Measurements from ENCODE around the gene CHAC2. TPM values are rescaled to one million over a fixed set of nuclear protein-coding genes. Genes with fewer than 3 reads are reported as not detected.
A peak's percentile ranks its signal among the peaks of the same experiment; 100 is the strongest.

Gene CHAC2
- total and polyA plus RNA-seq, 2 of the 13 experiments (the other 11 are each of a cell fraction or from before 2014, with no cell fraction given) = 1.7 to 10.7 TPM

DNA sequence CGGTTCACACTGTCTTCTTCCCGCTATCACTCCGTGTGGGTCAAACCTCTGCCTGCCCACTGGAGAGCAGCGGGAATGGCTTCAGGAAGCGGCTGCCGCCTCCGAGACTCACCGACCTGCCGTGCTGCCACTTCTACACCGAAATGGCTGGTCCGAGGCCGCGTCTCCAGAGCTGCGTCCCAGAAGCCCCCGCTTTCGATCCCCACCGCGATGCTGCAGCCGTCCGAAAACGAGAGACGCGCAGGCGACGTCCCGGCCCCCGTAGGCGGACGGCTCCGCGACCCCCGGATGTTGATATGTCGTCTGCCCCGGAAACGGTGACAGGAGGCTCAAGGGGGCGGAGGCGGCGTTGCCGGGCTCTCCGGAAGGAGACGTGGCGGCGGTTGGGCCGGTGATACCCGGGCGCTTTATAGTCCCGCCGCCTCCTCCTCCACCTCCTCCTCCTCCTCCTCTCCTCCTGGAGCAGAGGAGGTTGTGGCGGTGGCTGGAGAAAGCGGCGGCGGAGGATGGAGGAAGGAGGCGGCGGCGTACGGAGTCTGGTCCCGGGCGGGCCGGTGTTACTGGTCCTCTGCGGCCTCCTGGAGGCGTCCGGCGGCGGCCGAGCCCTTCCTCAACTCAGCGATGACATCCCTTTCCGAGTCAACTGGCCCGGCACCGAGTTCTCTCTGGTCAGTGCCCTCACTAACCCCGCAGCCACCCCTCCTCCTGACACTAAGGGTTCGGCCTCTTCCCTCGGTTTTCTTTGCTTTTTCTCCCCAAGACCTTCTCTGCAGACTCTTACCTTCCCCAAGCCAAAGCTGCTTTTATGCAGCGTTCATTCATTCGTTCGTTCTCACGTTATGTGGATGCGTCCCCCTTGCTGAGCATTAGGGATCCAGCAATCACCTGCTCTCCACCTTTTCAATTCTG, 19.4 kb downstream of the CHAC2 start, which contains the start of the genes ASB3 and ERLEC1 (continued):
- TF ChIP-seq, protein P1, sequence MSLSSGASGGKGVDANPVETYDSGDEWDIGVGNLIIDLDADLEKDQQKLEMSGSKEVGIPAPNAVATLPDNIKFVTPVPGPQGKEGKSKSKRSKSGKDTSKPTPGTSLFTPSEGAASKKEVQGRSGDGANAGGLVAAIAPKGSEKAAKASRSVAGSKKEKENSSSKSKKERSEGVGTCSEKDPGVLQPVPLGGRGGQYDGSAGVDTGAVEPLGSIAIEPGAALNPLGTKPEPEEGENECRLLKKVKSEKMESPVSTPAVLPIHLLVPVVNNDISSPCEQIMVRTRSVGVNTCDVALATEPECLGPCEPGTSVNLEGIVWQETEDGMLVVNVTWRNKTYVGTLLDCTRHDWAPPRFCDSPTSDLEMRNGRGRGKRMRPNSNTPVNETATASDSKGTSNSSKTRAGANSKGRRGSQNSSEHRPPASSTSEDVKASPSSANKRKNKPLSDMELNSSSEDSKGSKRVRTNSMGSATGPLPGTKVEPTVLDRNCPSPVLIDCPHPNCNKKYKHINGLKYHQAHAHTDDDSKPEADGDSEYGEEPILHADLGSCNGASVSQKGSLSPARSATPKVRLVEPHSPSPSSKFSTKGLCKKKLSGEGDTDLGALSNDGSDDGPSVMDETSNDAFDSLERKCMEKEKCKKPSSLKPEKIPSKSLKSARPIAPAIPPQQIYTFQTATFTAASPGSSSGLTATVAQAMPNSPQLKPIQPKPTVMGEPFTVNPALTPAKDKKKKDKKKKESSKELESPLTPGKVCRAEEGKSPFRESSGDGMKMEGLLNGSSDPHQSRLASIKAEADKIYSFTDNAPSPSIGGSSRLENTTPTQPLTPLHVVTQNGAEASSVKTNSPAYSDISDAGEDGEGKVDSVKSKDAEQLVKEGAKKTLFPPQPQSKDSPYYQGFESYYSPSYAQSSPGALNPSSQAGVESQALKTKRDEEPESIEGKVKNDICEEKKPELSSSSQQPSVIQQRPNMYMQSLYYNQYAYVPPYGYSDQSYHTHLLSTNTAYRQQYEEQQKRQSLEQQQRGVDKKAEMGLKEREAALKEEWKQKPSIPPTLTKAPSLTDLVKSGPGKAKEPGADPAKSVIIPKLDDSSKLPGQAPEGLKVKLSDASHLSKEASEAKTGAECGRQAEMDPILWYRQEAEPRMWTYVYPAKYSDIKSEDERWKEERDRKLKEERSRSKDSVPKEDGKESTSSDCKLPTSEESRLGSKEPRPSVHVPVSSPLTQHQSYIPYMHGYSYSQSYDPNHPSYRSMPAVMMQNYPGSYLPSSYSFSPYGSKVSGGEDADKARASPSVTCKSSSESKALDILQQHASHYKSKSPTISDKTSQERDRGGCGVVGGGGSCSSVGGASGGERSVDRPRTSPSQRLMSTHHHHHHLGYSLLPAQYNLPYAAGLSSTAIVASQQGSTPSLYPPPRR (CRISPR knock-in tag; IDR thresholded peaks at IDR 0.05; ENCODE audit: borderline replicate concordance) = peak; percentile 79
- TF ChIP-seq, protein P2, sequence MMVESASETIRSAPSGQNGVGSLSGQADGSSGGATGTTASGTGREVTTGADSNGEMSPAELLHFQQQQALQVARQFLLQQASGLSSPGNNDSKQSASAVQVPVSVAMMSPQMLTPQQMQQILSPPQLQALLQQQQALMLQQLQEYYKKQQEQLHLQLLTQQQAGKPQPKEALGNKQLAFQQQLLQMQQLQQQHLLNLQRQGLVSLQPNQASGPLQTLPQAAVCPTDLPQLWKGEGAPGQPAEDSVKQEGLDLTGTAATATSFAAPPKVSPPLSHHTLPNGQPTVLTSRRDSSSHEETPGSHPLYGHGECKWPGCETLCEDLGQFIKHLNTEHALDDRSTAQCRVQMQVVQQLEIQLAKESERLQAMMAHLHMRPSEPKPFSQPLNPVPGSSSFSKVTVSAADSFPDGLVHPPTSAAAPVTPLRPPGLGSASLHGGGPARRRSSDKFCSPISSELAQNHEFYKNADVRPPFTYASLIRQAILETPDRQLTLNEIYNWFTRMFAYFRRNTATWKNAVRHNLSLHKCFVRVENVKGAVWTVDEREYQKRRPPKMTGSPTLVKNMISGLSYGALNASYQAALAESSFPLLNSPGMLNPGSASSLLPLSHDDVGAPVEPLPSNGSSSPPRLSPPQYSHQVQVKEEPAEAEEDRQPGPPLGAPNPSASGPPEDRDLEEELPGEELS (CRISPR knock-in tag; IDR thresholded peaks at IDR 0.05) = peak; percentile 90
- TF ChIP-seq ZNF282 (IDR thresholded peaks at IDR 0.05; ENCODE audit: partially characterized antibody) = no peak
- TF ChIP-seq ATM (IDR thresholded peaks at IDR 0.05; ENCODE audit: borderline replicate concordance) = no peak
- TF ChIP-seq ZBTB42 (CRISPR knock-in tag; IDR thresholded peaks at IDR 0.05) = no peak
- no peak for TF ChIP-seq ZFAT (CRISPR knock-in tag; conservative IDR thresholded peaks at IDR 0.05)
- peak; percentile 92 for TF ChIP-seq ZNF335 (CRISPR knock-in tag; IDR thresholded peaks at IDR 0.05)
- peak; percentile 70 for TF ChIP-seq HNRNPK (IDR thresholded peaks at IDR 0.05; ENCODE audit: low read depth, low read length, poor library complexity, severe bottlenecking)
- TF ChIP-seq ZNF720 (CRISPR knock-in tag; IDR thresholded peaks at IDR 0.05) = no peak
- TF ChIP-seq SMC3 (IDR thresholded peaks at IDR 0.05; ENCODE audit: low read length) = no peak
- peak; percentile 93 for TF ChIP-seq ZZZ3 (CRISPR knock-in tag; IDR thresholded peaks at IDR 0.05; ENCODE audit: borderline replicate concordance)
- peak; percentile 16 to 38; a peak in 1 of 4 replicates for TF ChIP-seq EP300 (IDR thresholded peaks at IDR 0.05; ENCODE audit: low read depth in 2 of 2, low read length in 2 of 2)
- TF ChIP-seq EP300 (CRISPR knock-in tag; IDR thresholded peaks at IDR 0.05; ENCODE audit: borderline replicate concordance) = peak; percentile 58; the same call in 1 of the 2 replicates
- TF ChIP-seq ZFP36L1 (CRISPR knock-in tag; IDR thresholded peaks at IDR 0.05) = no peak
- TF ChIP-seq, protein P3, sequence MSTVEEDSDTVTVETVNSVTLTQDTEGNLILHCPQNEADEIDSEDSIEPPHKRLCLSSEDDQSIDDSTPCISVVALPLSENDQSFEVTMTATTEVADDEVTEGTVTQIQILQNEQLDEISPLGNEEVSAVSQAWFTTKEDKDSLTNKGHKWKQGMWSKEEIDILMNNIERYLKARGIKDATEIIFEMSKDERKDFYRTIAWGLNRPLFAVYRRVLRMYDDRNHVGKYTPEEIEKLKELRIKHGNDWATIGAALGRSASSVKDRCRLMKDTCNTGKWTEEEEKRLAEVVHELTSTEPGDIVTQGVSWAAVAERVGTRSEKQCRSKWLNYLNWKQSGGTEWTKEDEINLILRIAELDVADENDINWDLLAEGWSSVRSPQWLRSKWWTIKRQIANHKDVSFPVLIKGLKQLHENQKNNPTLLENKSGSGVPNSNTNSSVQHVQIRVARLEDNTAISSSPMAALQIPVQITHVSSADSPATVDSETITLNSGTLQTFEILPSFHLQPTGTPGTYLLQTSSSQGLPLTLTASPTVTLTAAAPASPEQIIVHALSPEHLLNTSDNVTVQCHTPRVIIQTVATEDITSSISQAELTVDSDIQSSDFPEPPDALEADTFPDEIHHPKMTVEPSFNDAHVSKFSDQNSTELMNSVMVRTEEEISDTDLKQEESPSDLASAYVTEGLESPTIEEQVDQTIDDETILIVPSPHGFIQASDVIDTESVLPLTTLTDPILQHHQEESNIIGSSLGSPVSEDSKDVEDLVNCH (CRISPR knock-in tag; IDR thresholded peaks at IDR 0.05) = 0 out of 2 replicates have a peak, but pooled peaks have one; percentile 72
- no peak for TF ChIP-seq MAFF (IDR thresholded peaks at IDR 0.05; ENCODE audit: low read depth, low read length)
- peak; percentile 80; the same call in 1 of the 2 replicates for TF ChIP-seq MIXL1 (CRISPR knock-in tag; IDR thresholded peaks at IDR 0.05)
- no peak for TF ChIP-seq ZEB1 (IDR thresholded peaks at IDR 0.05; ENCODE audit: insufficient replicate concordance, low read depth)
- peak; percentile 69 for TF ChIP-seq NCOA2 (CRISPR knock-in tag; IDR thresholded peaks at IDR 0.05)
- peak; percentile 58; the same call in 1 of the 2 replicates for TF ChIP-seq ISX (CRISPR knock-in tag; conservative IDR thresholded peaks at IDR 0.05)
- TF ChIP-seq ZNF33B (CRISPR knock-in tag; IDR thresholded peaks at IDR 0.05) = peak; percentile 73; the same call in 1 of the 2 replicates
